Heart left ventricle (tissue), 13 donors: Measurements from ENCODE around the gene MRNIP.

Source experiments
- CTCF ChIP-seq, 12 donors: fragments of 200-600 bp; sonication (generic) in 4 of 12; IDR thresholded peaks; one replicate each; pipeline versions ENCODE4 v1.5.0 to v1.8.0; 2018 to 2022; ENCODE audit warnings: antibody characterized with exemption in 12 of 12, mild to moderate bottlenecking in 5 of 12
- POLR2A ChIP-seq, 2 donors: fragments of 450-650 bp; IDR thresholded peaks; one replicate each; pipeline ENCODE4 v1.6.1; 2017; ENCODE audit warnings: antibody characterized with exemption in 2 of 2, mild to moderate bottlenecking in 2 of 2, moderate library complexity in 2 of 2
- donor health status: ischemic (EF 13 %, LVEDD 7.1; RV severe dilation, severe dysfunction).
- donor health status: DM: no; HTN: yes; CAD: no.
- donor health status: DM: no; HTN: no; CAD: no.
- donor health status: ischemic (EF 25% LVEDD 6.9; RV normal size, moderate dysfunction).
- donor health status: ischemic (EF 25% LVEDD 5.7; RV mildly dilated, moderate dysfunction).
- donor health status: ischemic (EF 35%, LVEDD 5.7; RV mildly dilated, moderate dysfunction).
- donor health status: nonischemic (EF 11% LVEDD 7.7; RV severe dilation, severe dysfunction).
- donor health status: DM: yes; HTN: yes; CAD: no.
- donor health status: PGD.
- donor health status: ischemic (EF 29% LVEDD 5.4; RV normal size, mild dysfunction).
- donor health status: nonischemic (EF 23%, LVEDD 6.1; RV moderate dilation, normal function).

DNA sequence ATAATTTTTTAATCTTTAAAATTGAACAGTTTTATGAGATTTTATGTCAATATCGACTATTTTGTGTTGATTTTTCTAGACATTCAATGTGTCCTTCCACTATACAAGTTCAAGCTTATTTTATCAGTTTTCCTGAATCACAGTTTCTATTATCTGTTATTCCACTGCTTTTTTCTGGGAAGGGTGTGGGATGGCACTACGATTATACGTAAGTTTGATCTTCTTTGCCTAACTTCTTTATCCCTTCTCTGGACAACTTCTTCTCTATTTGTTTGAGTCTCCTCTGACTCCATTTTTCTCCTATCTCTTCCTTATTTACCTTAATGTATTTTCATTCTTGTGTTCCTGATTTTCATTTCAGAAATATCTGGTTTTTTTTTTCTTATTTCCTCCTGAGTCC lies 24.5 kb upstream of the MRNIP start:
- TF ChIP-seq CTCF (IDR thresholded peaks at IDR 0.05) (no peak), POLR2A (IDR thresholded peaks at IDR 0.05) (no peak)
